SK-N-SH (cell line): Measurements from ENCODE around the gene NSL1. TPM values are rescaled to one million over a fixed set of nuclear protein-coding genes. Genes with fewer than 3 reads are reported as not detected.

Source experiments
- CTCF ChIA-PET: fragments of 300-600, 350-600 bp; formaldehyde crosslinking; extraction: SDS; loops from one replicate; lab custom pipeline; 2021; lab: Yijun Ruan, JAX
- POLR2A ChIA-PET: fragments of 350-600 bp; sonication (Branson Sonifier 250); formaldehyde crosslinking; extraction: SDS; loops from one replicate; lab custom pipeline; 2020; ENCODE audit warnings: antibody characterized with exemption, inconsistent platforms; lab: Yijun Ruan, JAX
- DNase-seq: peaks from one replicate; pipeline ENCODE4 v3.0.0; 2012
- H2AFZ ChIP-seq: fragments of 200-600 bp; sonication (generic); 2 replicates; pipeline ENCODE4 v1.8.1; 2016; ENCODE audit warnings: antibody characterized with exemption, mild to moderate bottlenecking, low read depth
- H3F3A ChIP-seq: fragments of 200-600 bp; sonication (generic); replicated peaks from 2 replicates; pipeline ENCODE3; 2016; ENCODE audit warnings: antibody characterized with exemption, mild to moderate bottlenecking; ENCODE audit not compliant: insufficient read depth
- H3K27ac ChIP-seq, 2 experiments: fragments of 200-500 bp in 1 of 2; fragments of 200-600 bp in 1 of 2; sonication (Bioruptor generic) in 1 of 2; sonication (generic), shearing (Covaris generic) in 1 of 2; 2 replicates each; pipeline versions ENCODE4 v1.5.1 to v1.6.1; 2014 to 2016; ENCODE audit warnings: low read depth in 2 of 2, inconsistent platforms in 1 of 2, low read length in 1 of 2, mild to moderate bottlenecking in 1 of 2, mixed read lengths in 1 of 2
- H3K27me3 ChIP-seq: fragments of 200-600 bp; sonication (generic), shearing (Covaris generic); 2 replicates; pipeline ENCODE4 v1.6.1; 2016; ENCODE audit warnings: mixed run types; ENCODE audit not compliant: insufficient read depth
- H3K36me3 ChIP-seq, 2 experiments: fragments of 200-500 bp in 1 of 2; fragments of 200-600 bp in 1 of 2; sonication (Bioruptor generic) in 1 of 2; sonication (generic) in 1 of 2; replicated peaks in 1 of 2; 2 replicates each; pipeline versions ENCODE3 to v1.5.1; 2014 to 2016; ENCODE audit warnings: low read length in 1 of 2, mild to moderate bottlenecking in 1 of 2; ENCODE audit not compliant: insufficient read depth in 2 of 2, control insufficient read depth in 1 of 2
- H3K4me1 ChIP-seq, 2 experiments: fragments of 200-500 bp in 1 of 2; fragments of 200-600 bp in 1 of 2; sonication (Bioruptor generic) in 1 of 2; sonication (generic), shearing (Covaris generic) in 1 of 2; 2 replicates each; pipeline versions ENCODE4 v1.5.1 to v1.6.1; 2014 to 2016; ENCODE audit warnings: low read depth in 1 of 2, low read length in 1 of 2, mixed run types in 1 of 2; ENCODE audit not compliant: insufficient read depth in 2 of 2, control insufficient read depth in 1 of 2
- H3K4me2 ChIP-seq: fragments of 200-600 bp; sonication (generic), shearing (Covaris generic); 2 replicates; pipeline ENCODE4 v1.6.1; 2017; ENCODE audit warnings: mixed run types
- H3K4me3 ChIP-seq, 2 experiments: fragments of 200-500 bp in 1 of 2; fragments of 200-600 bp in 1 of 2; sonication (Bioruptor generic) in 1 of 2; sonication (generic), shearing (Covaris generic) in 1 of 2; 2 replicates each; pipeline versions ENCODE4 v1.5.1 to v1.8.1; 2014 to 2016; ENCODE audit warnings: low read depth in 2 of 2, inconsistent platforms in 1 of 2, low read length in 1 of 2, mild to moderate bottlenecking in 1 of 2, mixed read lengths in 1 of 2, moderate library complexity in 1 of 2
- H3K79me2 ChIP-seq: fragments of 200-600 bp; sonication (generic); 2 replicates; pipeline ENCODE4 v1.8.1; 2017; ENCODE audit warnings: mild to moderate bottlenecking; ENCODE audit not compliant: insufficient read depth
- H3K9ac ChIP-seq: fragments of 200-600 bp; sonication (generic); 2 replicates; pipeline ENCODE4 v1.6.1; 2017; ENCODE audit warnings: mixed run types
- H3K9me2 ChIP-seq: fragments of 200-600 bp; sonication (generic); 2 replicates; pipeline ENCODE4 v1.6.1; 2017; ENCODE audit warnings: mixed run types
- H3K9me3 ChIP-seq: fragments of 200-600 bp; sonication (generic); 2 replicates; pipeline ENCODE4 v1.6.1; 2017; ENCODE audit warnings: mixed run types, mild to moderate bottlenecking, moderate library complexity
- H4K20me1 ChIP-seq: fragments of 200-600 bp; sonication (generic); 2 replicates; pipeline ENCODE4 v1.6.1; 2017; ENCODE audit warnings: mild to moderate bottlenecking, mixed run types; ENCODE audit not compliant: insufficient read depth
- EP300 ChIP-seq, 2 experiments: IDR thresholded peaks; 2 replicates each; pipeline versions ENCODE4 v1.4.0 to v1.6.1; 2012; ENCODE audit warnings: borderline replicate concordance in 1 of 2, low read depth in 1 of 2, low read length in 1 of 2
- FOXJ3 ChIP-seq: sonication (generic); formaldehyde crosslinking; IDR thresholded peaks from 2 replicates; pipeline ENCODE4 v1.5.1; 2020; ENCODE audit warnings: mild to moderate bottlenecking, missing genetic modification reagents
- GABPA ChIP-seq: IDR thresholded peaks from 2 replicates; pipeline ENCODE4 v1.4.0; 2012; ENCODE audit warnings: low read depth, mild to moderate bottlenecking
- MEF2A ChIP-seq: IDR thresholded peaks from 2 replicates; pipeline ENCODE4 v1.4.0; 2012; ENCODE audit warnings: low read depth, borderline replicate concordance
- NRF1 ChIP-seq: IDR thresholded peaks from 2 replicates; pipeline ENCODE4 v1.6.1; 2012; ENCODE audit warnings: low read depth, mild to moderate bottlenecking, low read length
- RFX5 ChIP-seq: IDR thresholded peaks from 2 replicates; pipeline ENCODE4 v1.6.1; 2012; ENCODE audit warnings: mild to moderate bottlenecking, improper control_type of control experiment, low read length
- RXRA ChIP-seq: IDR thresholded peaks from 2 replicates; pipeline ENCODE4 v1.4.0; 2012; ENCODE audit warnings: low read depth, mild to moderate bottlenecking, borderline replicate concordance
- SIN3A ChIP-seq: IDR thresholded peaks from 2 replicates; pipeline ENCODE4 v1.6.1; 2012; ENCODE audit warnings: low read depth, mild to moderate bottlenecking, low read length, moderate library complexity, borderline replicate concordance
- TCF12 ChIP-seq: IDR thresholded peaks from 2 replicates; pipeline ENCODE4 v1.4.0; 2012
- TEAD4 ChIP-seq: IDR thresholded peaks from 2 replicates; pipeline ENCODE4 v1.4.0; 2012; ENCODE audit warnings: mild to moderate bottlenecking, borderline replicate concordance; ENCODE audit not compliant: insufficient read depth
- WGBS: methylation state at CpG from one replicate; pipeline ENCODE4 v1.1.6; 2017; ENCODE audit warnings: low lambda C conversion rate; 5-methylcytosine and 5-hydroxymethylcytosine counted together
- polyA plus RNA-seq, 3 experiments: library from polyadenylated mRNA; depleted of rRNA; stranded (reverse); fragments of >200 nt; gene quantifications; 2 replicates each; pipeline ENCODE4 v1.2.3, GENCODE V29; 2012
- TF ChIP-seq, protein P1 (sequence below): IDR thresholded peaks from 2 replicates; pipeline ENCODE4 v1.4.0; 2012; ENCODE audit warnings: low read depth, borderline replicate concordance
- TF ChIP-seq, protein P2 (sequence below): fragments of 200-600 bp; sonication (generic); IDR thresholded peaks from 2 replicates; pipeline ENCODE4 v1.6.1; 2017; ENCODE audit warnings: antibody characterized with exemption, mild to moderate bottlenecking, moderate library complexity
- TF ChIP-seq, protein P3 (sequence below): IDR thresholded peaks from 2 replicates; pipeline ENCODE4 v1.6.1; 2012; ENCODE audit warnings: mild to moderate bottlenecking, low read depth, low read length, moderate library complexity
- TF ChIP-seq, protein P4 (sequence below): IDR thresholded peaks from 2 replicates; pipeline ENCODE4 v1.4.0; 2012; ENCODE audit warnings: low read depth, borderline replicate concordance

The NSL1 gene
- polyA plus RNA-seq, 1 of the 3 experiments (the other 2 are of a cell fraction): 22.5 TPM

DNA sequence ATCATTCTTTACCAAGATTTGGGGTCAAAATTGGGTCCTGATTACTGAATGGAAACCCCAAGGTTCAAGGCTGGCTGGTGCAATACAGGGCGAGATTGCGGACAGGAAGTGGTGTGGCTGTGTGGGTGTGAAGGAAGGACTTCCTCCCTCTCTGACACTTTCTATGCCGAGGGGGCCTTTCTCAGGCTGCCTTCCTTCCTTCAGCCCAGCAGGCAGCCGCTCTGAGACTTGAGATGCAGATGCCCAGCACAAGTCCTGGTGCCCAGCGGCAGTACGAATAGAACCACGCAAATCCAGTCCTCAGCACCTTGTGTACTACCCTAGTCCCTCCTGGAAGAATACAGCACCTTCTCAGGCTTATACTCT is 108.2 kb downstream of the NSL1 start:
- H3K27me3 ChIP-seq: peaks cover 4% of the 10 kb centered on the region; the same call in 1 of the 2 replicates
- no peak overlapping the region for H3K9ac ChIP-seq
- no peaks in the 10 kb centered on the region for H3F3A ChIP-seq
- H2AFZ ChIP-seq: no peak overlapping the region
- WGBS: 83% methylated on average over 6 of the region's 7 CpGs
- H3K4me2 ChIP-seq: no peak overlapping the region
- no peak for DNase-seq
- TF ChIP-seq RFX5 (no peak), NRF1 (no peak), MEF2A (no peak), TEAD4 (no peak), GABPA (no peak), FOXJ3 (CRISPR knock-in tag) (no peak), TCF12 (no peak), EP300 (IDR thresholded peaks at IDR 0.05; ENCODE audit: borderline replicate concordance in 1 of 2, low read depth in 1 of 2, low read length in 1 of 2) (no peak), SIN3A (no peak), RXRA (no peak)
- TF ChIP-seq, protein P1, sequence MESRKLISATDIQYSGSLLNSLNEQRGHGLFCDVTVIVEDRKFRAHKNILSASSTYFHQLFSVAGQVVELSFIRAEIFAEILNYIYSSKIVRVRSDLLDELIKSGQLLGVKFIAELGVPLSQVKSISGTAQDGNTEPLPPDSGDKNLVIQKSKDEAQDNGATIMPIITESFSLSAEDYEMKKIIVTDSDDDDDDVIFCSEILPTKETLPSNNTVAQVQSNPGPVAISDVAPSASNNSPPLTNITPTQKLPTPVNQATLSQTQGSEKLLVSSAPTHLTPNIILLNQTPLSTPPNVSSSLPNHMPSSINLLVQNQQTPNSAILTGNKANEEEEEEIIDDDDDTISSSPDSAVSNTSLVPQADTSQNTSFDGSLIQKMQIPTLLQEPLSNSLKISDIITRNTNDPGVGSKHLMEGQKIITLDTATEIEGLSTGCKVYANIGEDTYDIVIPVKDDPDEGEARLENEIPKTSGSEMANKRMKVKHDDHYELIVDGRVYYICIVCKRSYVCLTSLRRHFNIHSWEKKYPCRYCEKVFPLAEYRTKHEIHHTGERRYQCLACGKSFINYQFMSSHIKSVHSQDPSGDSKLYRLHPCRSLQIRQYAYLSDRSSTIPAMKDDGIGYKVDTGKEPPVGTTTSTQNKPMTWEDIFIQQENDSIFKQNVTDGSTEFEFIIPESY: no peak
- TF ChIP-seq, protein P2, sequence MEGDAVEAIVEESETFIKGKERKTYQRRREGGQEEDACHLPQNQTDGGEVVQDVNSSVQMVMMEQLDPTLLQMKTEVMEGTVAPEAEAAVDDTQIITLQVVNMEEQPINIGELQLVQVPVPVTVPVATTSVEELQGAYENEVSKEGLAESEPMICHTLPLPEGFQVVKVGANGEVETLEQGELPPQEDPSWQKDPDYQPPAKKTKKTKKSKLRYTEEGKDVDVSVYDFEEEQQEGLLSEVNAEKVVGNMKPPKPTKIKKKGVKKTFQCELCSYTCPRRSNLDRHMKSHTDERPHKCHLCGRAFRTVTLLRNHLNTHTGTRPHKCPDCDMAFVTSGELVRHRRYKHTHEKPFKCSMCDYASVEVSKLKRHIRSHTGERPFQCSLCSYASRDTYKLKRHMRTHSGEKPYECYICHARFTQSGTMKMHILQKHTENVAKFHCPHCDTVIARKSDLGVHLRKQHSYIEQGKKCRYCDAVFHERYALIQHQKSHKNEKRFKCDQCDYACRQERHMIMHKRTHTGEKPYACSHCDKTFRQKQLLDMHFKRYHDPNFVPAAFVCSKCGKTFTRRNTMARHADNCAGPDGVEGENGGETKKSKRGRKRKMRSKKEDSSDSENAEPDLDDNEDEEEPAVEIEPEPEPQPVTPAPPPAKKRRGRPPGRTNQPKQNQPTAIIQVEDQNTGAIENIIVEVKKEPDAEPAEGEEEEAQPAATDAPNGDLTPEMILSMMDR: no peak
- TF ChIP-seq, protein P3, sequence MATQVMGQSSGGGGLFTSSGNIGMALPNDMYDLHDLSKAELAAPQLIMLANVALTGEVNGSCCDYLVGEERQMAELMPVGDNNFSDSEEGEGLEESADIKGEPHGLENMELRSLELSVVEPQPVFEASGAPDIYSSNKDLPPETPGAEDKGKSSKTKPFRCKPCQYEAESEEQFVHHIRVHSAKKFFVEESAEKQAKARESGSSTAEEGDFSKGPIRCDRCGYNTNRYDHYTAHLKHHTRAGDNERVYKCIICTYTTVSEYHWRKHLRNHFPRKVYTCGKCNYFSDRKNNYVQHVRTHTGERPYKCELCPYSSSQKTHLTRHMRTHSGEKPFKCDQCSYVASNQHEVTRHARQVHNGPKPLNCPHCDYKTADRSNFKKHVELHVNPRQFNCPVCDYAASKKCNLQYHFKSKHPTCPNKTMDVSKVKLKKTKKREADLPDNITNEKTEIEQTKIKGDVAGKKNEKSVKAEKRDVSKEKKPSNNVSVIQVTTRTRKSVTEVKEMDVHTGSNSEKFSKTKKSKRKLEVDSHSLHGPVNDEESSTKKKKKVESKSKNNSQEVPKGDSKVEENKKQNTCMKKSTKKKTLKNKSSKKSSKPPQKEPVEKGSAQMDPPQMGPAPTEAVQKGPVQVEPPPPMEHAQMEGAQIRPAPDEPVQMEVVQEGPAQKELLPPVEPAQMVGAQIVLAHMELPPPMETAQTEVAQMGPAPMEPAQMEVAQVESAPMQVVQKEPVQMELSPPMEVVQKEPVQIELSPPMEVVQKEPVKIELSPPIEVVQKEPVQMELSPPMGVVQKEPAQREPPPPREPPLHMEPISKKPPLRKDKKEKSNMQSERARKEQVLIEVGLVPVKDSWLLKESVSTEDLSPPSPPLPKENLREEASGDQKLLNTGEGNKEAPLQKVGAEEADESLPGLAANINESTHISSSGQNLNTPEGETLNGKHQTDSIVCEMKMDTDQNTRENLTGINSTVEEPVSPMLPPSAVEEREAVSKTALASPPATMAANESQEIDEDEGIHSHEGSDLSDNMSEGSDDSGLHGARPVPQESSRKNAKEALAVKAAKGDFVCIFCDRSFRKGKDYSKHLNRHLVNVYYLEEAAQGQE: no peak
- TF ChIP-seq, protein P4, sequence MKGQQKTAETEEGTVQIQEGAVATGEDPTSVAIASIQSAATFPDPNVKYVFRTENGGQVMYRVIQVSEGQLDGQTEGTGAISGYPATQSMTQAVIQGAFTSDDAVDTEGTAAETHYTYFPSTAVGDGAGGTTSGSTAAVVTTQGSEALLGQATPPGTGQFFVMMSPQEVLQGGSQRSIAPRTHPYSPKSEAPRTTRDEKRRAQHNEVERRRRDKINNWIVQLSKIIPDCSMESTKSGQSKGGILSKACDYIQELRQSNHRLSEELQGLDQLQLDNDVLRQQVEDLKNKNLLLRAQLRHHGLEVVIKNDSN: no peak
- no peaks in the 10 kb centered on the region for H3K4me1 ChIP-seq
- no peaks in the 10 kb centered on the region for H3K9me2 ChIP-seq
- H4K20me1 ChIP-seq: no peaks in the 10 kb centered on the region
- H3K79me2 ChIP-seq: no peaks in the 10 kb centered on the region
- ChIA-PET CTCF (interaction anchor here (0.9 to 1.5 kb wide), 2 partner anchors 15 to 66 kb away, joined by 3 to 7 read pairs; partner anchors contain the start of gene BATF3), POLR2A (no interaction called here)
- no peaks in the 10 kb centered on the region for H3K9me3 ChIP-seq
- no peak overlapping the region for H3K27ac ChIP-seq
- no peak overlapping the region for H3K4me3 ChIP-seq
- H3K36me3 ChIP-seq: no peaks in the 10 kb centered on the region
